C4-2B (cell line): Measurements from ENCODE around the gene FOXD4L1.
A peak's percentile ranks its signal among the peaks of the same experiment; 100 is the strongest.
"Not testable (repeated sequence)": the region's sequence is repeated elsewhere in the genome, so short reads cannot be mapped to it uniquely, and the experiment has no call there.

Experiments used
- H3K27ac ChIP-seq: fragments of 450-650 bp; 2 replicates; pipeline ENCODE4 v1.5.1; 2017
- CTCF ChIP-seq: fragments of 450-650 bp; conservative IDR thresholded peaks from 2 replicates; pipeline ENCODE4 v1.5.1; 2017; ENCODE audit warnings: mild to moderate bottlenecking

Gene FOXD4L1

DNA sequence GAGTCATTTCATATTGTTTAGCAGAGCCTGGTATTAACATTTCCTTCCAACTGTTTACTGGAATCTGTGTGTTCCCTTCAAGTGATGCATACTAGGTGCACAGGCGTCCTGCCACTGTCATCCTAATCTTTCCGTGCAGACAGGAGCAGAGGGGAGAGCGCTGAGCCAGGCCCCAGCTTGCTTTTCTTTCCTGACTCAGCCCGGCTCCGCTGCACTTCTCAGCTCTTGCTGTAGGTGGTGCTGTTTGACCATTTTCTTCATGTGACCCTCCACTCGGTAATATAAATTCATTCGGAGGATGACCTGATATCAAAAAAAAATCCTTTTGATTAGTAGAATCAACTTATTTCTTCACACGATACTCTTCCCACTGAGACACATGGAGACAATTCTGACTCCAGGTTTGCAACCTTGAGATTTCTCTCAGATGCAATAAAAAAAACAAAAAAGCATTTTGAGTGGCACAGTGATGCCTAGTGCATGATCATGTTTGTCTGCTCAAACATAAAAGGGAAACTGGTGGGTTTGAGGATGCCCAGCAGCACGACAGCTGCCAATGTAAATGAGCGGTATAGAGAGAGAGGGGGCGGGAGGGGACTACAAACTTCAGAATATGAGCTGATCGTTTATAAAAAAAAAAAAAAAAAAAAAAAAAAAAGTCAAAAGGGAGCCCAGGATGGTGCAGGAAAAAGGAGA lies 29.0 kb downstream of the FOXD4L1 start:
- not testable (repeated sequence) for H3K27ac ChIP-seq
- peak; percentile 38 for TF ChIP-seq CTCF

DNA sequence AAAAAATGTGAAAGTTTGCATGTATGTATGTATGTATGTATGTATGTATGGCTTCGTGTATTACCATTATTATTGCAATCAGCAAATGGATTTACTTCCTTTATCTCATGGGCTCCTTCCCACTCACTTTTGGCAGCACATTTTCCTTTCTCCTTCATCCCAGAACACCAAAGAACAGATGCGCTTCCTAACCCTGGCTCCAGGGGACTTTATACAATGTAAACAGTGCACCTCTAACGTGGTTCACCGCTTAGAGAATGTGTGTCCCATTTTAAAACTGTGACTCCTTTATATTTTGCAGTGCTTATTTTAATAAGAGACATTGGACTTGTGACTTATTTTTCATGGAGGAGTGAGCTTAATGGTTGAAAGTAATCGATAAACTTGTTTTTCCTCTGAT lies 29.7 kb downstream of the FOXD4L1 start:
- H3K27ac ChIP-seq = not testable (repeated sequence)

DNA sequence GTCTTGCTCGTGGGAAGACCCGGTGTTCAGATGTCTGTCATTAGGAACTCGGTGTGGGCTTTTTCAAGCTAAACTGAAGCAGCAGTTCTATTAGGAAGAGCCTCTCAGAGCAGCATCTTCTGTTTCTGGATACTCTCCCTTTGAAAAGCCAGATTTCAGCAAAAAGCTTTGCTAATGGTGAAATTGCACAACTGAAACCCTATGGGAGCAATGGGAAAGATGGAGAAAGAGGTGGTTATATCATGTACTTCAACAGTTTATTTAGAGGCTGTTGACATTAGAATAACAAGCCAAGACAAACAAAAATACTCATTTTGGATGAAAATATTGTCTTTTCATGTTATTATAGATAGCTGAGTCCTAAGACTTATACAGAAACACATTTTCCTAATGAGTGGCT lies 30.4 kb downstream of the FOXD4L1 start:
- H3K27ac ChIP-seq = not testable (repeated sequence)

- H3K27ac ChIP-seq = not testable (repeated sequence)
These were observed 34.5 kb downstream of the FOXD4L1 start for GRCh38 chr2:113532991-113533390.

DNA sequence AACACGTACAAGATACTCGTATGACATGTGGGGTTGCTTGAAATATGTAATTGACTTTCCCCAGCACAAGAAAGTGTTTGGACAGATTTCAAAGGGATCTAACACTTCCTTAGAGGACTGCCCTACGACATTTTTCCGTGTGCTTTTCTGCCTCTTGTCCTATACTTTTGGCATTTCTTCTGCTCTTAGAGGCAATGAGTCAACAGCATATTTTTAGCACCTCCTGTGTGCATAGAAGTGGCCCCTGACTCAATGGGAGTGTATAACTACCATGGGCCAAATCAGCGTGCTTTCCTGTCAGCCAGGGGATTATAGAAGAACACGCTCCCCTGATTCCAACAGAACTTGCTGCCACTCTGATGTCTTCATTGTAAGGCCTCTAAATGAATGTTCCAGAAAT lies 38.1 kb downstream of the FOXD4L1 start:
- H3K27ac ChIP-seq = not testable (repeated sequence)

GRCh38 chr2:113540834-113541203 lies 42.4 kb downstream of the FOXD4L1 start:
- H3K27ac ChIP-seq = not testable (repeated sequence)

- H3K27ac ChIP-seq = not testable (repeated sequence)
These were observed 42.9 kb downstream of the FOXD4L1 start for GRCh38 chr2:113541204-113541975.

DNA sequence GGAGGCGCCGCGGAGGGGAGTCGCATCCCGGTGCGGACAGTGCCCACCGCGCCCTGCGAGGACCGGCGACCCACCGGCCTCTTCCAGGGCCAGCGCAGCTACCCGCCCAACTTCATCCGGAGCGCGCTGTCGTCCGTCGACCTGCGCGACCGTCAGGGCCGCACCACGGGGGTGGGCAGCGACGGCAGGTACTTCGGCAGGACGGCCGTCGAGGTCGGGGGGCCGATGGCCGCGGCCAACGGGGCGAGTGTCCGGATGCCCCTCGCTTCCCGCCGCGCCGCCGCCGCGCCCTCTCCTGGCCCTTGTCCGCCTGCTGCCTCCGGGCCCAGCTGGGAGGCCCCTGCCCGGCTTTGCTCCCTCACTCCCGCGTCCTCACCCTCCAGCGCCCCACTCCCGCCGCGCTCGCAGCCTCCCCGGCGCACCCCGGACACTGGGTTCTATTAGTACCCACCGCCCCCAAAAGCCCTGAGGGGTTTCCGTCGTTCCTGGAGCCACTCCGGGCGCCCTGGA lies 43.6 kb downstream of the FOXD4L1 start:
- not testable (repeated sequence) for H3K27ac ChIP-seq

DNA sequence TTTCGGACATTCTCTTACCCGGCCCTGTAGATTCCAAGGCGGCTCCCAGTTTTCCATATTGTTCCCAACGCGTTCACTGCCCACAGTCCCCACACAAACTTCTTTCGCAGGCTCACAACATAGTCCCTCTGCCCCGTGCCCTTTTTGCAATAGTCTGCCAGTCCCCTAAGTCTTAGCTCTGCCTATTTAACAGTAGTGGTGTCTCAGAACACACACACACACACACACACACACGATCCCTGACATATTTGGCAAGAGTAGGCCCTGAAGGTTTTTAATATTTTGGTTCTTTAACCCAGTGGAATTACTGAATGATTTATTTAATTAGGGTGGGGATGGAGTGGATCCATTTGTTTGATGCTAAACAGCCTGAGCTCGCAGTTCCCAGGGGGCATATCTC lies 44.1 kb downstream of the FOXD4L1 start:
- H3K27ac ChIP-seq = not testable (repeated sequence)
